Stimulated activated CD8-positive, alpha-beta memory T cell treated with anti-CD3 and anti-CD28 coated beads, Interleukin-15, amount 100 ng/mL, for 4 hours (primary cell): ENCODE measurements around the gene STXBP5.

Source experiments
- DNase-seq, 2 donors: peaks; one replicate each; pipeline ENCODE4 v3.0.0-alpha.2; 2020; ENCODE audit warnings: low read depth in 2 of 2

STXBP5 gene

GRCh38 chr6:147434516-147434915 is 230.3 kb downstream of the STXBP5 start:
- DNase-seq: no peak

- no peak for DNase-seq
These were observed 233.4 kb downstream of the STXBP5 start for GRCh38 chr6:147437615-147438014.

- DNase-seq: no peak
These were observed 234.7 kb downstream of the STXBP5 start for GRCh38 chr6:147438758-147439528.
